Uterus (tissue), 4 donors: Measurements from ENCODE around the gene ZCCHC2. TPM values are rescaled to one million over a fixed set of nuclear protein-coding genes. Genes with fewer than 3 reads are reported as not detected.

Experiments used
- DNase-seq, 2 donors: peaks; one replicate each; pipeline ENCODE4 v3.0.0-alpha.2; 2019 to 2020
- H3K27ac ChIP-seq, 2 donors: fragments of 200-600 bp; sonication (generic); 1 replicate in 1 of 2; 2 replicates in 1 of 2; pipeline ENCODE4 v1.5.1; 2016 to 2018
- H3K27me3 ChIP-seq, 2 donors: fragments of 200-600 bp; sonication (generic); one replicate each; pipeline ENCODE4 v1.5.1; 2018 to 2019; ENCODE audit warnings: control low read depth in 1 of 2
- H3K36me3 ChIP-seq, 2 donors: fragments of 200-600 bp; sonication (generic); one replicate each; pipeline ENCODE4 v1.5.1; 2019; ENCODE audit warnings: control low read depth in 1 of 2
- H3K4me1 ChIP-seq, 2 donors: fragments of 200-600 bp; sonication (generic); one replicate each; pipeline ENCODE4 v1.5.1; 2018 to 2019; ENCODE audit warnings: control low read depth in 1 of 2
- H3K4me3 ChIP-seq, 2 donors: fragments of 200-600 bp; sonication (generic); 1 replicate in 1 of 2; 2 replicates in 1 of 2; pipeline ENCODE4 v1.5.1; 2018 to 2019; ENCODE audit warnings: mild to moderate bottlenecking in 1 of 2
- H3K9me3 ChIP-seq, 2 donors: fragments of 200-600 bp; sonication (generic); one replicate each; pipeline ENCODE4 v1.5.1; 2019; ENCODE audit warnings: control low read depth in 1 of 2
- CTCF ChIP-seq, 4 experiments: fragments of 200-600 bp in 2 of 4; fragments of 450-650 bp in 2 of 4; sonication (generic) in 2 of 4; IDR thresholded peaks; one replicate each; pipeline ENCODE4 v1.5.1; 2016 to 2019; ENCODE audit warnings: antibody characterized with exemption in 4 of 4, mild to moderate bottlenecking in 2 of 4, moderate library complexity in 1 of 4
- POLR2A ChIP-seq, 2 donors: fragments of 450-650 bp; IDR thresholded peaks; one replicate each; pipeline ENCODE4 v1.6.1; 2016; ENCODE audit warnings: antibody characterized with exemption in 2 of 2, mild to moderate bottlenecking in 1 of 2, moderate library complexity in 1 of 2
- intact Hi-C: fragments of 100-400 bp; cut with DNase I; formaldehyde crosslinking; loops from one replicate; pipeline ENCODE4 v1.15.1; 2023; ENCODE audit warnings: low total_unique reads
- total RNA-seq, 4 donors: library from RNA; depleted of rRNA in 3 of 4; stranded (reverse); fragments of >200 nt in 3 of 4; gene quantifications; one replicate each; pipeline versions ENCODE4 v1.1.0 to v1.2.4, GENCODE V29; 2014 to 2023
- donor health status: DM: yes; HTN: yes; CAD: no.

Gene ZCCHC2
- total RNA-seq, 4 donors from 2014 or later = 7.4 to 44.8 (median 15.5) TPM

GRCh38 chr18:62494764-62495163 lies 28.1 kb upstream of the ZCCHC2 start:
- Histone ChIP-seq H3K27me3 (no peaks in the 10 kb centered on the region), H3K9me3 (no peaks in the 10 kb centered on the region), H3K27ac (no peak overlapping the region), H3K4me3 (no peak overlapping the region), H3K36me3 (no peaks in the 10 kb centered on the region), H3K4me1 (no peaks in the 10 kb centered on the region)
- no peak for TF ChIP-seq POLR2A (IDR thresholded peaks at IDR 0.05)
- no peak for TF ChIP-seq CTCF (IDR thresholded peaks at IDR 0.05)
- no peak for DNase-seq
- intact Hi-C loops = no loop called here

- Histone ChIP-seq H3K4me3 (no peak overlapping the region), H3K27ac (no peak overlapping the region)
- TF ChIP-seq CTCF (IDR thresholded peaks at IDR 0.05) = no peak
- no peak for TF ChIP-seq POLR2A (IDR thresholded peaks at IDR 0.05)
These were observed 26.6 kb upstream of the ZCCHC2 start for GRCh38 chr18:62496262-62496661.

GRCh38 chr18:62497190-62497772 lies 25.5 kb upstream of the ZCCHC2 start:
- no peak for DNase-seq
- Histone ChIP-seq H3K36me3 (no peaks in the 10 kb centered on the region), H3K4me3 (no peak overlapping the region), H3K4me1 (no peaks in the 10 kb centered on the region), H3K27ac (no peak overlapping the region), H3K27me3 (no peaks in the 10 kb centered on the region), H3K9me3 (no peaks in the 10 kb centered on the region)
- intact Hi-C loops = no loop called here
- TF ChIP-seq CTCF (IDR thresholded peaks at IDR 0.05) (no peak), POLR2A (IDR thresholded peaks at IDR 0.05) (no peak)

More at GRCh38 chr18:62496262-62496661, 26.6 kb upstream of the ZCCHC2 start:
- H3K27me3 ChIP-seq = no peaks in the 10 kb centered on the region
- intact Hi-C loops = no loop called here
- H3K36me3 ChIP-seq = no peaks in the 10 kb centered on the region
- no peaks in the 10 kb centered on the region for H3K4me1 ChIP-seq
- H3K9me3 ChIP-seq = no peaks in the 10 kb centered on the region
- no peak for DNase-seq

DNA sequence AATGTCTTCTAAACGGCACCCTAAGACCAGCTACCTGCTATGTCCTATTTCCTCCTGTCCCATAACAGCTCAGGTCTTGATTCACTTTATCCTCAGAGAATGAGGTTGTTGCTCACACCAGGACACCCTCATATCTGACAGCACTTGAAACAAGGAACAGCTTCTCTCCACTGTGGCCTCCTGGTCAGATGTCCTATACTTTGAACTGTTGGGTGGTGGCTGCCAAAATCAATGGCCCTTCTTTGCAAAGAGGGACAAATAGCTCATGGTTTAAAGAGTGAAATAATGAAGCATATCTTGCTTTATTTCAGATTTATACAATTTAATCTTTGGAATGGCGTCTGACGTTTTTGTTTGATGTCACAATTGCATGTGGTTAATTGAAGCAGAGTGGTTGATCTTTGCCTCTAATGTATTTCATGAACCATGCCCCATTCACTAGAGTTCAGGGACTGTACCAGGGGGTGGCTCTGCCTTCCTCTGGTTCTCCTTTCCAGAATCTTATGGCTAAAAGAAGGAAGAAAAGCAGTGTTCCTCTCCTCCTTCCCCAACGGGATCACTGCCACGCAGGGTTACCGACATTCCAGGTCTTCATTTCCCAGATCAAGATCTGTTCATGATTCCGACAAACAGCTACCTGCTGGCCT lies 24.1 kb upstream of the ZCCHC2 start:
- intact Hi-C loops = no loop called here
- no peak for DNase-seq
- Histone ChIP-seq H3K4me1 (no peaks in the 10 kb centered on the region), H3K36me3 (no peaks in the 10 kb centered on the region), H3K27me3 (no peaks in the 10 kb centered on the region), H3K9me3 (no peaks in the 10 kb centered on the region), H3K27ac (no peak overlapping the region), H3K4me3 (no peak overlapping the region)
- TF ChIP-seq CTCF (IDR thresholded peaks at IDR 0.05) = no peak
- TF ChIP-seq POLR2A (IDR thresholded peaks at IDR 0.05) = no peak

GRCh38 chr18:62499263-62499650 lies 23.6 kb upstream of the ZCCHC2 start:
- H3K4me1 ChIP-seq = no peaks in the 10 kb centered on the region
- no peaks in the 10 kb centered on the region for H3K9me3 ChIP-seq
- DNase-seq = no peak
- intact Hi-C loops = no loop called here
- no peak overlapping the region for H3K4me3 ChIP-seq
- H3K27ac ChIP-seq = no peak overlapping the region
- H3K36me3 ChIP-seq = no peaks in the 10 kb centered on the region
- TF ChIP-seq POLR2A (IDR thresholded peaks at IDR 0.05) = no peak
- no peak for TF ChIP-seq CTCF (IDR thresholded peaks at IDR 0.05)
- H3K27me3 ChIP-seq = no peaks in the 10 kb centered on the region
